K562 (cell line): ENCODE results near the gene CCDC15. TPM values are rescaled to one million over a fixed set of nuclear protein-coding genes. Genes with fewer than 3 reads are reported as not detected.

Experiments used
- ATAC-seq: fragments of 200-7000 bp; cut with Tn5 transposase; 3 replicates; pipeline ENCODE4 v1.9.1; 2020; ENCODE audit warnings: moderate library complexity
- BruUV-seq: library from RNA; stranded (reverse); fragments of 400-500 nt; replicated peaks from 2 replicates; lab custom pipeline; 2021; lab: Mats Ljungman, UMichigan
- CTCF ChIA-PET: fragments of 300-600 bp; formaldehyde crosslinking; extraction: SDS; loops from one replicate; lab custom pipeline; 2021; ENCODE audit warnings: low intra/inter-chr PET ratio; lab: Yijun Ruan, JAX
- POLR2A ChIA-PET: fragments of 300-600, 350-650 bp; sonication (Branson Sonifier 250); formaldehyde crosslinking; extraction: SDS; loops from one replicate; lab custom pipeline; 2021; ENCODE audit warnings: antibody characterized with exemption, inconsistent platforms; lab: Yijun Ruan, JAX
- DNase-seq, 4 experiments: peaks; one replicate each; pipeline versions ENCODE4 v3.0.0 to v3.0.0-alpha.2; 2011 to 2018; ENCODE audit warnings: low spot score in 3 of 4, mixed read lengths in 3 of 4; ENCODE audit errors: extremely low read depth in 1 of 4
- FAIRE-seq: peaks from 2 replicates; lab custom pipeline; 2011; peaks lifted over from hg19 to GRCh38; lab: Jason Lieb, UNC
- H2AFZ ChIP-seq: 2 replicates; pipeline ENCODE4 v1.6.0; 2011; ENCODE audit warnings: low read depth, low read length, control low read depth, inconsistent platforms
- H3K27ac ChIP-seq: fragments of 200-600 bp; 3 replicates; pipeline ENCODE4 v1.8.0; 2011; ENCODE audit warnings: low read depth, mild to moderate bottlenecking, control low read depth, inconsistent platforms, low read length, moderate library complexity, mixed read lengths; ENCODE audit errors: extremely low read depth
- H3K27me3 ChIP-seq, 2 experiments: fragments of 300-600 bp in 1 of 2; 2 replicates in 1 of 2; 3 replicates in 1 of 2; pipeline versions ENCODE4 v1.6.0 to v1.8.0; 2011; ENCODE audit warnings: inconsistent platforms in 2 of 2, low read length in 2 of 2, mild to moderate bottlenecking in 1 of 2, mixed read lengths in 1 of 2, moderate library complexity in 1 of 2; ENCODE audit not compliant: control insufficient read depth in 2 of 2, insufficient read depth in 2 of 2
- H3K36me3 ChIP-seq: fragments of 300-600 bp; 3 replicates; pipeline ENCODE4 v1.8.0; 2011; ENCODE audit warnings: mild to moderate bottlenecking, low read length, inconsistent platforms; ENCODE audit not compliant: control insufficient read depth, insufficient read depth
- H3K4me1 ChIP-seq, 2 experiments: fragments of 200-600 bp in 1 of 2; replicated peaks in 1 of 2; 2 replicates in 1 of 2; 3 replicates in 1 of 2; pipeline versions ENCODE4 v1.5.1 to v1.8.0; 2011; ENCODE audit warnings: inconsistent platforms in 2 of 2, low read length in 2 of 2, mild to moderate bottlenecking in 1 of 2, mixed read lengths in 1 of 2, moderate library complexity in 1 of 2; ENCODE audit not compliant: control insufficient read depth in 2 of 2, insufficient read depth in 2 of 2
- H3K4me2 ChIP-seq: 2 replicates; pipeline ENCODE4 v1.6.1; 2011; ENCODE audit warnings: low read length, control low read depth, inconsistent platforms, mixed read lengths; ENCODE audit not compliant: insufficient read depth
- H3K4me3 ChIP-seq: fragments of 200-600 bp; sonication (generic), shearing (Covaris generic); 2 replicates; pipeline ENCODE4 v1.5.1; 2016; ENCODE audit warnings: control low read depth, inconsistent platforms
- H3K79me2 ChIP-seq: fragments of 200-600 bp; 3 replicates; pipeline ENCODE4 v1.8.0; 2011; ENCODE audit warnings: low read length, inconsistent platforms; ENCODE audit not compliant: control insufficient read depth, insufficient read depth
- H3K9ac ChIP-seq, 2 experiments: 2 replicates each; pipeline versions ENCODE4 v1.6.0 to v1.6.1; 2011; ENCODE audit warnings: low read depth in 2 of 2, low read length in 2 of 2, control low read depth in 1 of 2, inconsistent platforms in 1 of 2, mild to moderate bottlenecking in 1 of 2, mixed read lengths in 1 of 2; ENCODE audit not compliant: insufficient read depth in 1 of 2
- H3K9me1 ChIP-seq: one replicate; pipeline ENCODE4 v1.6.0; 2011; ENCODE audit warnings: inconsistent platforms, mild to moderate bottlenecking, low read length, moderate library complexity; ENCODE audit not compliant: control insufficient read depth, insufficient read depth
- H3K9me3 ChIP-seq: replicated peaks from 2 replicates; pipeline ENCODE4 v1.5.1; 2011; ENCODE audit warnings: low read depth, low read length, inconsistent platforms; ENCODE audit not compliant: control insufficient read depth, insufficient read depth
- H4K20me1 ChIP-seq: replicated peaks from 2 replicates; pipeline ENCODE4 v1.6.1; 2011; ENCODE audit warnings: low read length, inconsistent platforms, mixed read lengths; ENCODE audit not compliant: control insufficient read depth, insufficient read depth
- ELF4 ChIP-seq: fragments of 450-650 bp; formaldehyde crosslinking; IDR thresholded peaks from 2 replicates; pipeline ENCODE4 v1.4.0; 2022; ENCODE audit warnings: missing genetic modification characterization
- EWSR1 ChIP-seq: fragments of 450-650 bp; IDR thresholded peaks from 2 replicates; pipeline ENCODE4 v1.6.1; 2018; ENCODE audit warnings: borderline replicate concordance, mild to moderate bottlenecking, low read depth, moderate library complexity; ENCODE audit not compliant: partially characterized antibody
- GATAD2B ChIP-seq: fragments of 450-650 bp; IDR thresholded peaks from 2 replicates; pipeline ENCODE4 v1.6.1; 2017; ENCODE audit warnings: mild to moderate bottlenecking, borderline replicate concordance
- HDAC1 ChIP-seq, 2 experiments: fragments of 450-650 bp; IDR thresholded peaks; 2 replicates each; pipeline ENCODE4 v1.6.1; 2016 to 2017; ENCODE audit warnings: inconsistent platforms in 1 of 2, mild to moderate bottlenecking in 1 of 2, moderate library complexity in 1 of 2
- JUND ChIP-seq, 2 experiments: IDR thresholded peaks; 2 replicates in 1 of 2; 3 replicates in 1 of 2; pipeline ENCODE4 v1.6.1; 2011; ENCODE audit warnings: borderline replicate concordance in 2 of 2, low read depth in 2 of 2, low read length in 2 of 2, improper control_type of control experiment in 1 of 2, missing biosample characterization in 1 of 2, missing genetic modification characterization in 1 of 2, missing genetic modification reagents in 1 of 2
- MCM3 ChIP-seq: fragments of 450-650 bp; IDR thresholded peaks from 2 replicates; pipeline ENCODE4 v1.6.1; 2016
- NCOA1 ChIP-seq: fragments of 450-650 bp; IDR thresholded peaks from 2 replicates; pipeline ENCODE4 v1.6.1; 2016; ENCODE audit warnings: low read depth
- NR2F6 ChIP-seq: fragments of 450-650 bp; formaldehyde crosslinking; IDR thresholded peaks from 2 replicates; pipeline ENCODE4 v1.4.0; 2020; ENCODE audit warnings: mild to moderate bottlenecking
- PHB ChIP-seq: fragments of 250-450 bp; sonication (Bioruptor Pico); IDR thresholded peaks from 2 replicates; pipeline ENCODE4 v1.5.0; 2021
- POLR3A ChIP-seq: IDR thresholded peaks from 2 replicates; pipeline ENCODE4 v1.6.1; 2011; ENCODE audit warnings: borderline replicate concordance, mild to moderate bottlenecking, moderate library complexity; ENCODE audit not compliant: insufficient read length, insufficient read depth; ENCODE audit errors: extremely low read depth
- RBM25 ChIP-seq: fragments of 200-400 bp; formaldehyde crosslinking; IDR thresholded peaks from 2 replicates; pipeline ENCODE4 v1.6.1; 2018; ENCODE audit warnings: low read length, low read depth, moderate library complexity; ENCODE audit not compliant: severe bottlenecking
- ZFPM2 ChIP-seq: fragments of 250-450 bp; sonication (Bioruptor Pico); IDR thresholded peaks from 2 replicates; pipeline ENCODE4 v1.5.1; 2022; ENCODE audit warnings: mild to moderate bottlenecking
- ZNF384 ChIP-seq: IDR thresholded peaks from 2 replicates; pipeline ENCODE4 v1.6.1; 2012; ENCODE audit warnings: low read depth, low read length, improper control_type of control experiment
- WGBS: fragments of 100-300 bp; shearing (Covaris generic); methylation state at CpG from one replicate; pipeline ENCODE4 v1.1.6; 2016; ENCODE audit warnings: low coverage, mixed read lengths; ENCODE audit not compliant: insufficient coverage; ENCODE audit errors: missing lambda C conversion rate; 5-methylcytosine and 5-hydroxymethylcytosine counted together
- in situ Hi-C: fragments of 300-500 bp; cut with MboI; formaldehyde crosslinking; loops from 4 replicates; pipeline ENCODE4 v1.15.0; 2018; ENCODE audit warnings: inconsistent platforms, mixed read lengths
- intact Hi-C: fragments of 100-400 bp; cut with micrococcal nuclease; formaldehyde crosslinking; loops from 2 replicates; pipeline ENCODE4 v1.14.2; 2022
- polyA plus RNA-seq, 8 experiments: library from polyadenylated mRNA; depleted of rRNA in 4 of 8; stranded (reverse) in 5 of 8; unstranded in 3 of 8; fragments of >200 nt; fragmentation: Nextera tagmentation in 2 of 8; fragmentation: Illumina TruSeq in 1 of 8; extraction: Ambion mirVana in 2 of 8; extraction: Trizol in 1 of 8; gene quantifications; 2 replicates each; pipeline versions ENCODE4 v1.2.1 to v1.2.3, GENCODE V29; 2011 to 2014; ENCODE audit warnings: inconsistent platforms in 1 of 8, missing spikeins in 1 of 8
- total RNA-seq, 7 experiments: library from RNA; depleted of rRNA in 6 of 7; stranded (reverse); fragments of >200 nt in 6 of 7; fragmentation: Illumina TruSeq in 2 of 7; extraction: Trizol in 2 of 7; gene quantifications; 2 replicates each; pipeline versions ENCODE4 v1.2.1 to v1.2.3, GENCODE V29; 2011 to 2021; ENCODE audit warnings: low replicate concordance in 1 of 7
- TF ChIP-seq, protein P1 (sequence below): fragments of 450-650 bp; IDR thresholded peaks from 2 replicates; pipeline ENCODE4 v1.6.1; 2018; ENCODE audit not compliant: partially characterized antibody
- TF ChIP-seq, protein P2 (sequence below), 2 experiments: fragments of 450-650 bp; IDR thresholded peaks; 2 replicates each; pipeline ENCODE4 v1.6.1; 2016

CCDC15 gene
- total and polyA plus RNA-seq, 9 of the 15 experiments (the other 6 are each of a cell fraction or from before 2014, with no cell fraction given), result 1.9 to 9.2 (median 3.9) TPM

DNA sequence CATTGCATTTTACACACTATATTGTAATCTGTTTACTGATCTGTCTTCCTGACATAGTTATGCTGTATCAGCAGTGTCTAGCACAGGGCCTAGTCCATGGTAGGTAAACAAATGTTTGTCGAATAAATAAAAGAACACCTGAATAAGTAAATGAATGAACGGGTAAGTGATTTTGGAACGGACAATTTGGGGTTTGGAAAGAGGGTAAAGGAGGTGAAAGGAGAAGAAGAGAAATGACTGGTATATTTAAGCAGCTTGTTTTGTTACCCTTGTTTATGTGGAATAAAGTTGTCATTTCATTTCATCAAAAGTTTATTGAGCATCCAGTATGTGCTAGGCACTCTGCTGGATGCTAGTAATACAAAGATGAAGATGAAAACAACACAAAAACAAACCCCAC, 35.1 kb upstream of the CCDC15 start, which contains the start of gene HEPN1 (continued):
- TF ChIP-seq, protein P1, sequence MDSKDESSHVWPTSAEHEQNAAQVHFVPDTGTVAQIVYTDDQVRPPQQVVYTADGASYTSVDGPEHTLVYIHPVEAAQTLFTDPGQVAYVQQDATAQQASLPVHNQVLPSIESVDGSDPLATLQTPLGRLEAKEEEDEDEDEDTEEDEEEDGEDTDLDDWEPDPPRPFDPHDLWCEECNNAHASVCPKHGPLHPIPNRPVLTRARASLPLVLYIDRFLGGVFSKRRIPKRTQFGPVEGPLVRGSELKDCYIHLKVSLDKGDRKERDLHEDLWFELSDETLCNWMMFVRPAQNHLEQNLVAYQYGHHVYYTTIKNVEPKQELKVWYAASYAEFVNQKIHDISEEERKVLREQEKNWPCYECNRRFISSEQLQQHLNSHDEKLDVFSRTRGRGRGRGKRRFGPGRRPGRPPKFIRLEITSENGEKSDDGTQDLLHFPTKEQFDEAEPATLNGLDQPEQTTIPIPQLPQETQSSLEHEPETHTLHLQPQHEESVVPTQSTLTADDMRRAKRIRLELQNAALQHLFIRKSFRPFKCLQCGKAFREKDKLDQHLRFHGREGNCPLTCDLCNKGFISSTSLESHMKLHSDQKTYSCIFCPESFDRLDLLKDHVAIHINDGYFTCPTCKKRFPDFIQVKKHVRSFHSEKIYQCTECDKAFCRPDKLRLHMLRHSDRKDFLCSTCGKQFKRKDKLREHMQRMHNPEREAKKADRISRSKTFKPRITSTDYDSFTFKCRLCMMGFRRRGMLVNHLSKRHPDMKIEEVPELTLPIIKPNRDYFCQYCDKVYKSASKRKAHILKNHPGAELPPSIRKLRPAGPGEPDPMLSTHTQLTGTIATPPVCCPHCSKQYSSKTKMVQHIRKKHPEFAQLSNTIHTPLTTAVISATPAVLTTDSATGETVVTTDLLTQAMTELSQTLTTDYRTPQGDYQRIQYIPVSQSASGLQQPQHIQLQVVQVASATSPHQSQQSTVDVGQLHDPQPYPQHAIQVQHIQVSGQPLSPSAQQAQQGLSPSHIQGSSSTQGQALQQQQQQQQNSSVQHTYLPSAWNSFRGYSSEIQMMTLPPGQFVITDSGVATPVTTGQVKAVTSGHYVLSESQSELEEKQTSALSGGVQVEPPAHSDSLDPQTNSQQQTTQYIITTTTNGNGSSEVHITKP, result no peak

DNA sequence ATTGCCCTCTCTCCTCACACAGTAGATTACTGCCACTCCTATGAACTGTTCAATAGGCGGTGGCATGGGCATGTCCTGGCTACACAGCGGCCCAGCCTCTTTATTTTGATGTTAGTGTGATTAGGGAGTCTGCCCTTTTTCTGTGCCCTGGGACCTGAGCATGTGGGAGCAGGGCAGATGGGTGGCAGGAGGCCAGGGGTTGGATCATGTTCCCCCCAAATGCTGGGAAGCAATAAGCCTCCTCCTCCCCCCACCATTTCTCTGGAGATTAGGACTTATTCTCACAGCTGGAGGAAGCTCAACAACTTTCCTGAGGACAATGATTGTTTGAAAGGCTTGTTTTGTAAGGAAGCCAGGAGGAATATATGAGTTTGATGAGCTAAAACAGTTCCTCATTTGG, 34.1 kb upstream of the CCDC15 start:
- Histone ChIP-seq H3K36me3 (no peaks in the 10 kb centered on the region), H3K9me1 (no peaks in the 10 kb centered on the region), H3K4me3 (no peak overlapping the region), H2AFZ (no peak overlapping the region), H3K9ac (no peak overlapping the region), H3K4me2 (no peak overlapping the region), H3K4me1 (no peaks in the 10 kb centered on the region), H3K27ac (no peak overlapping the region), H3K27me3 (peaks cover 31 to 54% of the 10 kb centered on the region in 2 experiments; a peak in 4 of 5 replicates), H3K9me3 (no peaks in the 10 kb centered on the region), H4K20me1 (no peaks in the 10 kb centered on the region), H3K79me2 (no peaks in the 10 kb centered on the region)
- DNase-seq (no peak), ATAC-seq (no peak), FAIRE-seq (no peak)
- TF ChIP-seq NCOA1 (no peak), POLR3A (no peak), NR2F6 (CRISPR knock-in tag) (no peak), RBM25 (no peak), ZFPM2 (CRISPR knock-in tag) (no peak), EWSR1 (no peak), ZNF384 (no peak), HDAC1 (IDR thresholded peaks at IDR 0.05) (no peak), GATAD2B (no peak), PHB (CRISPR knock-in tag) (no peak), ELF4 (no peak), MCM3 (no peak), JUND (IDR thresholded peaks at IDR 0.05; ENCODE audit: borderline replicate concordance, low read depth, low read length) (no peak), JUND (tag; IDR thresholded peaks at IDR 0.05; ENCODE audit: borderline replicate concordance, low read depth, low read length) (no peak)
- TF ChIP-seq, protein P2, sequence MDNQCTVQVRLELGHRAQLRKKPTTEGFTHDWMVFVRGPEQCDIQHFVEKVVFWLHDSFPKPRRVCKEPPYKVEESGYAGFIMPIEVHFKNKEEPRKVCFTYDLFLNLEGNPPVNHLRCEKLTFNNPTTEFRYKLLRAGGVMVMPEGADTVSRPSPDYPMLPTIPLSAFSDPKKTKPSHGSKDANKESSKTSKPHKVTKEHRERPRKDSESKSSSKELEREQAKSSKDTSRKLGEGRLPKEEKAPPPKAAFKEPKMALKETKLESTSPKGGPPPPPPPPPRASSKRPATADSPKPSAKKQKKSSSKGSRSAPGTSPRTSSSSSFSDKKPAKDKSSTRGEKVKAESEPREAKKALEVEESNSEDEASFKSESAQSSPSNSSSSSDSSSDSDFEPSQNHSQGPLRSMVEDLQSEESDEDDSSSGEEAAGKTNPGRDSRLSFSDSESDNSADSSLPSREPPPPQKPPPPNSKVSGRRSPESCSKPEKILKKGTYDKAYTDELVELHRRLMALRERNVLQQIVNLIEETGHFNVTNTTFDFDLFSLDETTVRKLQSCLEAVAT (IDR thresholded peaks at IDR 0.05), result no peak
- BruUV-seq, result no TSS peak
- intact Hi-C loops (no loop called here), in situ Hi-C loops (no loop called here)
- ChIA-PET CTCF (no interaction called here), POLR2A (interaction anchor here (0.7 to 1.2 kb wide), 2 partner anchors 9 to 32 kb away, joined by 3 read pairs; no protein-coding TSS in a partner anchor)
- WGBS, result 6% methylated on average over 2 of the region's 2 CpGs
